Measurements from ENCODE around the gene AREL1.

AREL1 gene

DNA sequence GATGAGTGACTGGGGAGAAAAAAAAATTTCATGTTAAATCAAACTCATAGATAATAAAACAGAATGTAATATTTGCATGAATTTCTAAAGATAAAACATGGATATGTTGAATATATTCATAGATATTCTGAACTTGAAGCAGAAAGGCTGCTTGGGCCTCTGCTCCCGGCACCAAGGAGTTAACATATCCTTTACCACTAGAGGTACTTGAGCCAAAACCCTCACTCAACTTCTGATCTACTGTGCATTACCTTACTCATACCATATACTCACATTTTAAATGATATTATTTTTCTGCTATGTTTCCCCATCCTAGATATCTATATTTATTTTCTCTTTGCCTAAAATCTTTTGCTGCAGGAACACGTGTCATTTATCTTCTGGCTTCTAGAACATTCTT lies 14.9 kb downstream of the AREL1 start:
- DNase-seq: no peak

DNA sequence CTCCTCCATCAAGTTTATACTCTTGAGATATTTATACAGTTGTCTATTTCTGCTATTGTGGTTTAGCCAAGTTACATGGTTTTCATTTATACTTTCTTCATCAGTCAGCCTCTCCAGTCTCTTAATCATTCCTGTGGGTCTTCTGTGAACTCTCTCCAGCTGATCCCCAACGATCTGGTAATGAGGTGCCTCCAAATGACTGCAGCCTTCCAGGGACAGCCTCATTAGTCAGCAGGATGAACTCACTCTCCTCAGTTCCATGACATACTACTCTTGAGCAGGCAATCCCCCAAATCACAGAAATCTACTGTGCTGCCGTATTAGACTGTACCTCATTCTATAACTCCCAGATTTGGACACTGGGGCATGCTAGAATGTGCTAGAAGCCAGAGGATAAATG lies 15.3 kb downstream of the AREL1 start:
- DNase-seq: no peak

DNA sequence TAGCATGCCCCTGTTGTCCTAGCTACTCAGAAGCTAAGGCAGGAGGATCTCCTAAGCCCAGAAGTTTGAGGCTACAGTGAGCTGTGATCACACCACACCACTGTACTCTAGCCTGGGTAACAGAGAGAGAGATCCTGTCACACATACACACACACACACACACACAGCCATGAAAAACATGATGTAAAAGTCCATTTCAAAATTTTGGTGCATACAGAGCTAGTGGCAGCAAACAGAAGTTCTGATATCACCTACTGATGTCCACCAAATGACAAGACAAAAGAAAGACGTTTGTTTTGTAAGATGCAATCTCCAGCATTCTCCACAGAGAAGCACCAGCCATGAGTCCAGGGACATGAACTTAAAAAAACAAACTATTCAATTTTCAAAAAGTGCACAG lies 15.9 kb downstream of the AREL1 start:
- no peak for DNase-seq

DNA sequence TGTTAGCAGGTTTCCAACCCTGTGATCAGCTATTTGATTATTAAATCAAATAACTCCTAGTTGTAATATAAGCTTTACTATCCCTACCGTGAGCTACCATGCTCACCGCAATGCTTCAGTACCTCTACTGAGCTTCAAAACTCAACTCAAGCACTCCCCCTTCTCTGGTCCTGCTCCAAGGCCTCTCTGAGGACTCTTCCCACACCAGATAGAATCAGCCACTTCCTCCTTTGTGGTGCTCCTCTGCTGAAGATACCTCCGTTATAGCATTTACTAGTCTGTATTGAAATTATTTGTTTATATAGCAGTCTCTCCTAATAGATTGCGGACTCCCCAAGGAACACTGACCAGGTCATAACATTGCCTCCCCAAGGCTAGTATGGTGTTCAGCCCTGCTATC lies 17.5 kb downstream of the AREL1 start:
- no peak for DNase-seq

DNA sequence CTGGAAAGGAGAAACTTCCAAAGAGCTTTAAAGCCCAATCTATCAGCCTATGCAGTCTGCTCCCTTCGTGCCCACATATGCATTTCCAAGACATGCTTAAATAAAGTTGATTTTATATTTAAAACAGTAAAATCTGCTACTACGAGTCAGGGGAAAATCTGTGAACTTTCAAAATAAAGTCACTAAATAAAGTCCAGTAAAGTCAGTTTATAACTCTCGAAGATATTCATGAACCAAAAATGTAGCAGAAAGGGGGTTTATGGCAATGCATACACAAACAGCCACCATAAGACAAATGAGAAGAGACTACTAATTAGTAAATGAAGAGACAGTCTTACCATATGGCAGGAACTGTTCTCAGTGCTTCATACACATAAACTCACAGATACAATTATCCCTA lies 19.7 kb downstream of the AREL1 start:
- no peak for DNase-seq

DNA sequence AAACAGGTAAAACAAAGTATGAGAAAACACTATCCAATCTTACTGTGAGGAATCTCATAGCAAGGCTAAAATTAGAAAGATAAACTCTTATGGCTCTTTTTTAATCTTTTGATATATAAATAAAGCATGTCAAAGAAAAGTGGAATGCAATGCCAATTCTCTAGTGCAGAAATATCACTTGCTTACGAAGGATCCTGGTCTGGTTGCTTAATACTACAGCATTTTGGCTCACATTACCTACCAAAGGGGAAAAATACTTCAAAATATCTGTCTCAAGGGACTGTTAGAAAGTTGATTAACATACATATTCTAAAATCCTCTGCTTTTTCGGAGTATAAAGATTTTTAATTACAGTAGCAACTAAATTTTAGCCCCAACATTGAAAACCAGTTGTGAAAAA lies 21.4 kb downstream of the AREL1 start:
- DNase-seq: no peak

DNA sequence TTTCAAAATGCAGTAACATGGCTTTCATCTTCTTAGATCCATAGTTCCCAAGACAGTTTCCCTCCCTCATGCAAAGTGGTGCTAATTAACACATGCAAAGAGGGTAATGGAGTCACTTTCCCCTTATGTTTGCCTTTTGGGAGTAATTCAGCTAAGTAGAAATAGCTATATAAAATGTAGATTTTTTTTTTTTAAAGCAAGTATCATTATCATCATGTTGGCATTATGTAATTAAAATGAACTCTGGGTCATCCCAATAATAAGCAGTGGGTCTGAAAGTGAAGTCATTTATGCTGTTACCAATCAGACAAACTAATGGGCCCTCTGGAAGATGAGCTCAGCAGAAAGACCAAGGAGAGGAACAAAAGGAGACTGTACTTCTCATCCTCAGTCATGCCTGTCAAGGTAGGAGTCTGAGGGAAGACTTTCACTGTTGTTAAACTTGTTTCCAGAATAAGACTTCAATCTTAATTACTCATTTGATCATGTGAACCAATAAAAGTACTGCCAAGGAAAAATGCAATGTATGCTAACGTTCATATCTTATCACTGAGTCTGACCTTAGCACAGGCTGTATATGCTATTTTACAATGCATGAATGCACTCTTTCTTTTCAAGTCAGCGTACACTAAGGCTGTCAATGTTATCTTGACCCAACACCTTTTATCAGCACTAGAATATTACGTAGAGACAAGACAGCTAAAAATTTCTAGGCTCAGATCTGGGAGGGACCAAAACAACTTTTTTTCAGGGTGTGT lies 26.8 kb downstream of the AREL1 start:
- DNase-seq: no peak

DNA sequence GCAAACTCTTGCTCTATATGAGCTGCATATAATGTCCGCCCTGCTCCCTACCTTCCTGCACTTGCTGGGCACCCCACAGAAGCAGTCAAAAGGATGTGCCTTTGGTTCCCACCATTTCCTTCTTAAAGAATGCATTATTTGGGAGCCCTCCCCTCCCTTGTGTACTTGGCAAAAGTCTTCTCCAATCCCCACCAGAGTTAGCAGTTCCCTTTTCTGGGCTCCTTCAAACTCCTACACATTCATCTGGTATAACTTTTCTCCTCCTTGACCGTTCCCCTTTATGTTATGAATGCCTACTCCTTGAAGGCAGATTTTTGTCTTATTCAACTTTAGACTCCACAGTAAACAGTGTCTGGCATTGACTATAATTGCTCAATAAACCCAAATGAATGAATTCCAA lies 27.8 kb downstream of the AREL1 start:
- no peak for DNase-seq

DNA sequence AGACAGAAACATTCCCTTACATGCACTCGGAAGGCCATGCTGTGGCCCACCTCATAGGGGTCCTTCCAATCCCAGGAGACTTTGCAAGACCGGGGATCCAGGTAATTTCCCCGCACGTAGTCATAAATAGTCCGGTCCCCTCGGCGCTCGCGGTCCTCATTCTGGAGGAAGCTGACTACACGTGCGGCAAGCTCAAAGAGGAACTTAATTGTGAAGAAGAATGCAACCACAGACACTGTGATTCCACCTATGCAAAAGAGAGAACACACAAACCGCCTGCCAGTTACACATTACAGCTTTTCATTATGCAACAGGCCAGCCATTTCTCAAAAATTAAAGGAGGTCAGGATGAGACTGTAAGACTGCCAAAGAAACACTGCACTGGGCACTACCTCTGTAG lies 28.4 kb downstream of the AREL1 start:
- DNase-seq: no peak

DNA sequence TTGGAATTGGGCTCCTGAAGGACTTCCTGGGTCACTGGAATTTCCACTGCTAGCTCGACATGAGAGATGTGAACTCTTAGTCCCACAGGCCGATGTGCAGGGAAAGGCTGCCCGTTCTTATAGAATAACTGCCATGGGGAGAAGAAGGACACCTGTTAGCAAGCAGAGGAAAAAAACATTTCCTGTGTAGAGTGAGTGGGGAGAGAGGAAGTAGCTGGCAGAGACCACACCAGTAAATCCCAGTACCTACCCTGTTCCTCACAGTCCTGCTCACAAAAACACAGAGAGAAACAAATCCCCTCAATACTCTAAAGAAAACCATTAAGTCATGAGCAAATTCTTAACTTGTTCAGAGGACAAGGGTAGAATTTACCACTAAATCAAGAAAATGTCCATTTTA lies 29.5 kb downstream of the AREL1 start:
- no peak for DNase-seq

DNA sequence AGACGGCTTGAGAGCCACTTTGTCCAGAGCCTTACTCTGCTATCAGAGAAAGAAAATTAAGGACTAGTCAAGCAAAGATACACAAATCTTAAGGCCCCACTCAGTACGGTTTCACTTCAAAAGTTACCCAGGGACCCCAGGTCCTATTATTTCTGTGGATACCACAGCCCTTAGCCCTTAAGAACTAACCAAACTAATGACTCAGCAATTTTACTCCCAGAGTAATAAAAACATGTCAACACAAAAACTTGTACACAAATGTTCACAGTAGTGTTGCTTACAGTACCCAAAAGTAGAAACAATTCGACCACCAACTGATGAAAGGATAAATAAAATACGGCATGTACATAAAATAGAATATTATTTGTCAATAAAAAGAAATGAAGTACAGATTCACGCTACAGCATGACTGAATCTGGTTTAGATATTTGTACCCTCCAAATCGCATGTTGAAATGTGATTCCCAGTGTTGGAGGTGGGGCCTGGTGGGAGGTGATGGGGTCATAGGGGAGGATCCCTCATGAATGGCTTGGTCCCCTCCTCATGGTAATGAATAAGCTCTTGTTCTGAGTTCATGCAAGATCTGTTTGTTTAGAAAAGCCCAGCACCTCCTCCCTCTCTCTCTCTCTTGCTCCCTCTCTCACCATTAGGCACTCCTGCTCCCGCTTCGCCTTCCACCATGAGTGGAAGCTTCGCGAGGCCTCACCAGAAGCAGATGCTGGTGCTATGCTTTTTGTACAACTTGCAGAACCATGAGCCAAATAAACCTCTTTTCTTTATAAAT lies 30.5 kb downstream of the AREL1 start:
- no peak for DNase-seq

DNA sequence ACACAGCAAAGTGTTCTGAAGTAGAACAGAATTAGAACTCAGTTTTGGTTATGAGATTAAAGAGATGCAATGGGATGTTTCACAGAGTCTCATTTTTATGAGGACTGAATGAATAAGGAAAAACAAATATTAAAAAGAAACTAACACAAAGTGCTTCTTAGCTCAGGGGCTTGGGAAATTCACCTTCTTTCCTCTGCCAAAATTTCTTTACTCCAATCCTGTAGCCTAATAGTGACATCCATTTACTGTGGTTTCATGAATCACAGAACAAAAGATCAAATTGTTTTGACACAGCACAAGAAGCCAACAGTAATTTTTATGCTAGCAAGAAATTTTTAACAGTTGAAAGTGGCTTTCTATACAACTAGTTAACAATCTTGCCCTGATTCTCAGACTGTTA lies 37.7 kb downstream of the AREL1 start:
- no peak for DNase-seq

DNA sequence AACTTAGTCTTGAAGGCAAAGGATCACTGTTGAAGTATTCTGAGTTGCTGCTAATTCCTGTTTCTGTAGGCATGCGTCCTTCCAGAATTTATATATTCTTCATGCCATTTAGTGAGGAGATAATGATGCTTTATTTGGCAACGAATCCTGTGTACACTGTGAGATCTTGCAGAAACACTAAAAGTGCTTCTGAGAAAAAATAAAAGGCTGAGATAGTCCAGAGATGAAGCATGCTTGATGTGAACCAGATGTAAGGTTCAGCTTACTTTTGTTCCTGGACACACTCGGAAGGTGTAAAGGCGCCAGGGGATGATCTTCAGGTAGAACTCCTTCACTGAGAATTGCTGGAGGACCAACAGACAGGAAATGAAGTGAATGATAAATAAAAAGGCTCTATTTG lies 39.1 kb downstream of the AREL1 start:
- DNase-seq: no peak

DNA sequence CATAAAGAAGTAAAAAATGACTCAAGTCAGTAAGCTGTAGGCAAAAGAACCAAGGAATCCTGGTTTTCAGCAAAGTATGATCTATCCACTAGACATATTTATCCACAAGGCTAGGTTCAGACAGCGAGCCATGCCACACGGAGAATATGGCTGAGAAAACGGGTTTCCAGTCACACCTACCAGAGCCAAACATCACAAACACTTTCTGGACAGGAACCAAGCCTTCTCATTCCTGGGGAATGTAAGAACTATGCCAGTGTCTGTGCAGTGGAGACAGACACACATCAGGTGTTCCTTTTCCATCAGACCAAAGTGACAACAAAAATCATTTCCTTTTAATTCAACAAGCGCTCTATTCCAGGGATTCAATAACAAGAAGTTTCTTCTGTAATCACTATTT lies 41.1 kb downstream of the AREL1 start:
- no peak for DNase-seq

DNA sequence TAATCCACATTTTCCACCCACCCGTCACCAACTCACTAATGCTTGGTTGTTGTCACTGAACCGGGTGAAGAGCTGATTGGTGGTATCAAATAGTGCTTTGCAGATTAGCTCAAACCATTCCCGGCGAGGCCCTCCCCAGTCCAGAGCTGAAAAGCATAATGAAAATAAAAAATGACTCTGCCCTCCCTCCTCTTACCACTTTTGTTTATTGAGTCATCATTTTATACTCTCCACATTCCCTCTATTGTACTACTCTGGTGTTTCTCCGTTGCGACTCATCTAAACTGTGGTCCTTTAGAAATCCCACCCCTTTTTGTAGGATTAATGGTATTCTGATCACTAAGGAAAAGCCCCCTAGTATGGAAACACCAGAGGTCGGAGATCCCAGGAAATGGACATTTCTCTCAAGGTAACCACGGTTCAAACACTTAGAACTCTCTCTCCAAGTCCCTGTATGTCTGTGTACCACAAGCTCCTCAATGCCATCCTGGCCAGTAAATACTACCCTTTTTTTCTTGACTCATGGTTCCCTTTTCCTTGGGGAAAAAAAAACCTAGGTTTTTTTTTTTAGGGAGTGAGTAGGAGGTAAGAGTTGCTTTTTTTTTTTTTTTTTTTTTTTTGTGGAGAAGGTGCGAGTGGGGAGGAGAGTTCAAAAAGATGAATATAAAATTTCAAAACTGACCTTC lies 42.0 kb downstream of the AREL1 start:
- no peak for DNase-seq

DNA sequence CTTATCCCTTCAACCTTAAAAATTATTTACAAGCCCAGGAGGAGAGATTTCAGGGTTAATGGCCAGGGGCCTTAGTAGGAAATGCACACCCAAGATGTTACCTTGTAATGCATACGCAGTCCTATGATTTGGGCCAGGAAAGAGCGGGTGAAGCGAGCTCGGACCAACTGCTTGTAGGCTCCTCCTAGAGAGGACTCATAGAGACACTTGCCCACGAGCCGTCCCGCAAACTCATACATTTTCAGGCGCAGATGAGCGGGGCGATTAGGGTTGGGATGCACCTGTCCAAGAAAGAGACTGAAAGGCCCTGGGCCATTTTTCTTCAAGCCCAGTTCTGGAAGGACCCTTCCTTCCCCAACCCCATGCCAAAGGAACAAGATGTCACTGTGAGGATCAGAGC lies 43.0 kb downstream of the AREL1 start:
- no peak for DNase-seq

DNA sequence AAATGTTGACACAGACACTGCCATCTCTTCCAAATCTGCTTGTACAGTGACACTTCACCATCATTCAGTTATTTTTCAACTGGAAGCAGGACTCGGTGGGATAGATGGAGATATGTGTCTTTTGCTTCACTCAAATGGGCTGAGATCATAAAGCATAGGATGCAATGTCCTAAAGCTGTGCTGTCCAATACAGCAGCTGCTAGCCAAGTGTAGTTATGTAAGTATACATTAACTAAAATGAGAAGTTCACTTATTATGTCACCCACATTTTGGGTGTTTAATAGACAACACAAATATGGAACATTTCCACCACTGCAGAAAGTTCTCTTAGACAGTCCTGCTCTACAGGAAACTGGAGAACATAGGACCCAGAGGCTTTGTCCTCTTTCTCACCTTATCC lies 43.6 kb downstream of the AREL1 start:
- no peak for DNase-seq

DNA sequence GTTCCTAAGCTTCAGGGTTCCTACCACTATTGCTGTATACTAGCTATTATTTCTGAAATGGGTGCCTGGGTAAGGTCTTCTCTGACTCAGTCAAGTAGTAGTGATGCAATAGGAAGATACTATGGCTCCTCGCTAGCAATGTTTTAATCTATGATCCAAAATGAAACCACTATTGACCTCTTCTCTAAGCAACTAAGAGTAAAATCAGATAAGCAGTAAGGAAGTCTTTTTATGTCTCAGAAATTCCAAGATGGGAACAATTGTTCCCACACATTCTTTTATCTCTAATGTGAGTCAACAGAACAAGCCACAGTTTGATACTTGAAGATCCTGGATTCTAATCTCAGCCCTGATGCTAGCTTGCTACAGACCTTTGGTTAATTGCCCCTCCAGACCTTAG lies 45.1 kb downstream of the AREL1 start:
- DNase-seq: no peak

DNA sequence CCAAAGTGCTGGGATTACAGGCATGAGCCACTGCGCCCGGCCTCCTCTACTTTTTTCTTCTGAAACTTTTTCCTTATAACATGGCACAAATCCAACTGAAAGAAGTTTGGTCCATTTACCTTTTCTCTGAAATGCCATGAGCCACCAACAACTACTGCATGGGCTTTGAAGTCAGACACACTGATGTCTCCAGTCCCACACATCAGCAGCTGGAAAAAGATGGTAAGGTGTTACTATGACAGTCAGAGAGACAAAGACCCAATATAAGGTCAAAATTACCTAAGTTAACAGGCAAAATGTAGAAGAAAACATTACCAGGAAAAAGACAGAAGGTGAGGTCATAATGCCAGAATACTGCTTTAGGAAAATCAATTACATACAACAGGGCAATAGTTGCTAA lies 48.2 kb downstream of the AREL1 start:
- no peak for DNase-seq

DNA sequence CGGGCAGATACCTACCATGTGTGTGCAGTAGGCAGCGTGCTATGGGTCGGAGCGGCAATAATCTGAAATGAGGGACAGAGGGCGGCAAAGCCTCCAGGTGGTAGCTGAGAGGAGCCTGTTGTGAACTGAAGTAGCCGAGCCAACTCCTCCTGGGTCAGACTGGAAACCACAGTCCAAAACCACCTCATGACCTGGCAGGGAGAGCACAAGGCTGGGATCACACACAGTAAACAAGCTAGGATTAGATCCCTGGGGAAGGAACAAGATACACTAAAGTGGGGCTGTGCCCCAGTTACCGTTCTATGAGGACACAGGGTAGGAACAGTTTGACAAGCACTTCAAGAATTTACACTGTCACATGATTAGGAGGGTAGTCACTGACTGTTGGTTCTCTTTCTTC lies 49.0 kb downstream of the AREL1 start:
- no peak for DNase-seq

DNA sequence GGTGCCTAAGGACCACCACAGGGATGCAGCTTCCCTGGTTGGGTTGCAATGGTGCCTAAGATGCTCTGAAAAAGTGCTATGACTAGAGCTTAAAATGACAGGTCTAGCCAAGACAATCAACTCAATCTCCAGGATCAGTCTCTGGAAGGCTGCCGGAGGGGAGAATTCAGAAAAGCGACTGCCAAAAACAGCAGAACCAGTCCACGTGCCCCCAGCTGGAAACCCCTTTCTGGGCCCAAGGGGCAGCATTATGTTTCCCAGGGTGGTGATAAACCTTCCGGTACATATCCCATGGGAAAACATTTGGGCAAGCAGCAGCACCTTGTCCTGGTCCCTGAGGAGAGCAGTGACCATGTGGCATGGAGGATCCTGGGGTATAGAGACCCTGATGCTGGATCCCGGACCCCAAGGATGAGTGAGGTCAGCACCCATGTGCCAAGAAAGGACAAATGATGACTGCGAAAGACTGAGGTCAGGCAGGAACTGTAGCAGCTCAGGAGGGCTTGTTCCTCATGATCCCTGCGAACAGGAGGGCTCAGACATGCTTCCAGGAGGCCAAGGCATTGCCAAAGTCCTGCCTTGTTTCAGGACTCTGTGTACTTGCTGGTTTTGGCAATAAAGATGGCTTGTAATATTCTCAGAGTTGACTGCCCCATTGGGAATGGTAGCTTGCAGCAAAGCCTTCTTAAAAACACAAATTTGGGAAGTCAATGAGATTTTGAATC lies 51.0 kb downstream of the AREL1 start:
- DNase-seq: no peak

DNA sequence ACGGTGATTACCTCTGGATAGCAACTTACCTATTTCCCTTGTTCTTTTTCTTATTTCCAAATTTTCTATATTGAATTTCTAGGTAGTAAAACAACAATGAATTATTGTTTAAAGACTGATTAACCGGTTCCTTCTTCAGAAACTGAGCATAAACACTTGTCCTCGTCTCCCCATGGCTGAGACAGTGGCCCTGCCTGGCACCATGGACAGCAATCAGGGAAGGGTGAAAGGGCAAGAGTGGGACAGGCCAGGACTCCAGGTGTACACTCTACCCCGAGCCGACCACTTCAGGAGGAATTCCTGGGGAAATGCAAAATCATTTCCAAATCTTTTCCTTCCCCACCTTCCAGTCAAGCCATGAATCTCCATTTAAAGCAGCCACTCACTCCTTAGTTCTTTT lies 52.0 kb downstream of the AREL1 start:
- no peak for DNase-seq

DNA sequence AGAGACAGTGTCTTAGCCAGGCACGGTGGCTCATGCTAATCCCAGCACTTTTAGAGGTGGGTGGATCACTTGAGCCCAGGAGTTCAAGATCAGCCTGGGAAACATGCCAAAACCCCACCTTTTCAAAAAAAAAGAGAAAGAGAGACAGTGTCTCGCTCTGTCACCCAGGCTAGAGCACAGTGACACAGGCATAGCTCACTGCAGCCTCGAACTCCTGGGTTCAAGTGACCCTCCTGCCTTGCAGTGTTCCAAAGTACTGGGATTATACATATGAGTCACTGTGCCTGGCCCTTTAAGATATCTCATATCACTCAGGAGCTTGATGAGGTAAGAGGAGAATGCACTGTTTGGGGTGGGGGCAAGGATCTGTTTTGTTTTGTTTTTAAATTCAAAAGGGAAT lies 52.7 kb downstream of the AREL1 start:
- no peak for DNase-seq
